ENCODE data around the gene SLC30A7.

- TF ChIP-seq CTCF (IDR thresholded peaks at IDR 0.05; ENCODE audit: insufficient read depth, low read depth, low read length): no peak
- TF ChIP-seq EZH2 (IDR thresholded peaks at IDR 0.05; ENCODE audit: insufficient read depth, low read length): no peak
These were observed at the start of gene SLC30A7 for GRCh38 chr1:100895540-100896480.
